Activated CD8-positive, alpha-beta memory T cell treated with anti-CD3 and anti-CD28 coated beads, Interleukin-2, amount 50 U/mL, for 48 hours (primary cell): ENCODE measurements around the gene JADE3.

Experiments
- DNase-seq: peaks from one replicate; pipeline ENCODE4 v3.0.0-alpha.2; 2020

JADE3 gene

DNA sequence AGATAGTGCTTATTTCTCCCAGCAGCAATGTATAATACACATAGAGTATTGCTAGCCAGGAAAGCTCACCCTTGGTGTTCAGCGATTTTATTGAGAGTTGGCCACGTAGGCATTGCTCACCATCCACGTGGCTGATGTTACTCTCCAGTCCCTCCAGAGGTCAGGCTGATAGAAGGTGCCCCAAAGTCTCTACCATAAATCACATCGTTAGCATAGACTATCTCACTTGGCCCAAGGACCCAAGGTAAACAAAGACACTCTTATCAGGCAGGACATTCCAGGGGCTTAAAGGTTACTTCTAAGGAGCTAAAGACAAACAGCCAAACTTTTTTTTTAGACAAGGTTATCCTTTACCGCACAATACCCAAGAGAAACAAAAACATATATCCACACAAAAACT lies 135.8 kb downstream of the JADE3 start:
- DNase-seq: no peak

DNA sequence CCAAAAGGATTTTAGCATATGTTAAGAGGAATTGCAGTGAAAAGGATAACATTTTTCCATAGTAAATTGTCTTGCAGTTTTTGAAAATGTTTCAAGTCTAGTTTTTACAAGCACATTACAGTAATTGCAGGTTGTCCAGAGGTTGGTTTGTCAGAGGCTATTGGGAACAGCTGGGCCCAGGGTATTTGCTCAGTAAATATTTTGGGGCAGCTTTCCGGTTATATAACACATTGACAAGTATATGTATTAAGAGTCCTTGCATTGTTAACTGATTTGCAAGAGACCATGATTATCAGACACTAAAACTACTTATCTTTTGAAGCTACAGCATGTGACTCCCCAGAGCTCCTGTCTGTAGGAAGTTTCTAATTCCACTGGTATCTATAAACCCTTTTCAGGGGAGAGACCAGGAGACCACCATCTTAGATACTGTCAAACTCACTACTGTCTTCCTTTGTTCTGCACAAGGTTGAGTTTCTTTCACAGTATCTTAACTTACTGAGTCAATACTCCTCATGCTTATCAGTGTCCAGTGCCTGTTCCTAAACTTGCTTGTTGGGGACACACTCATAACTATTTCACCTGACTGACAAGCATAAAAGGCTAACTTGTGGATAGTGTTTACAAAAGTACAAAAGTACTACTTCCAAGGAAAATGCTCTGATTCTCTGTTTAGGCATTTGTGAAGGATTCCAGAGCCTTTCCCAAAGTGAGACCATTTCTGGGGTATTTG lies 147.1 kb downstream of the JADE3 start:
- DNase-seq: no peak

DNA sequence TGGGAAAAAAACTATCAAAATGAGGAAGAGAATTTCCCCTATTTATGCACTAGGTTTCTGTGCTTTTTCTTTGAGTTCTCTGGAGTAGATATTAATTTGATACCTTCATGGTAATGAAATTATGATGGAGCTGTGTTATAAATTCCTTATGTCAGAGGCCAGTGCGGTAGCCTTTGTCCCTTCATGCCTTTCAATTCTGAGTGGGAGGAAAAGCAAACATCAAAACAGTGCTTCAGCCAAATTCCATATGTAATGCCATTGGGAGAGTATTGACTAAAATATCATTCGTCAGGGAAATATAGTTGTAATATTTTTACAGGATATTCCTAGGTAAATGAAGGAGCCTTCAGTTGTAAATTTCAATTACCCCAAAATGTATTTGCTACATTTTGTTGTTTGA lies 148.5 kb downstream of the JADE3 start:
- DNase-seq: no peak

DNA sequence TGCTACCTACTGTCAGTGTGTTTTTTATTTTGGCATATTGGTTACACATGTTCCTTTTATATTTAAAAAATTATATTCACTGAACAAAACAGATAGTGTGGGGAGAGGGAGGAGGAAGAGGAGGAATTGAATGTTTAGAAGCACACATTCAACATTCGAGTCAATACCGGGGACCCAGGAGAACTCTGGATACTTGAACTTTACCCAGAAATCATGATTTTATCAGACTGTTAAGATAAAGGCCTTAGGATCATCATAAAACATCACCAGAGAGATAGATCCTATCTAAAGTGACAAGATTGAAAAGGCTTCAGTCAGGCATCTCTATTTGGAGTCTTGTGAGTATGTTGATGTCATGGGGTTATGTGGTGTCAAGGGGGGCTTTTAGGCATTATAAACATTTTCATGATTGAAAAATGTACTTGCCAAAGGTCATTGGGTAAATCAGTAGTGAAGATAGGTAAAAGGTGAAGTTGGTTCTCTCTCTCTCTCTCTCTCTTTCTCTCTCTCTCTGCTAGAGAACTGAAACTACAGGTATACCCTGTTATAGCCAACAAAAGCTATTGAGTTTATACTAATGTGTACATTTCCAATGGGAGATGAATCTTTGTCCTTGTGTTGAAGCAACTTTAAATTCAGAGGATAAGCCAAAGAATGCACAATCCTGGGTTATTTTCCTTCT lies 149.2 kb downstream of the JADE3 start:
- no peak for DNase-seq

DNA sequence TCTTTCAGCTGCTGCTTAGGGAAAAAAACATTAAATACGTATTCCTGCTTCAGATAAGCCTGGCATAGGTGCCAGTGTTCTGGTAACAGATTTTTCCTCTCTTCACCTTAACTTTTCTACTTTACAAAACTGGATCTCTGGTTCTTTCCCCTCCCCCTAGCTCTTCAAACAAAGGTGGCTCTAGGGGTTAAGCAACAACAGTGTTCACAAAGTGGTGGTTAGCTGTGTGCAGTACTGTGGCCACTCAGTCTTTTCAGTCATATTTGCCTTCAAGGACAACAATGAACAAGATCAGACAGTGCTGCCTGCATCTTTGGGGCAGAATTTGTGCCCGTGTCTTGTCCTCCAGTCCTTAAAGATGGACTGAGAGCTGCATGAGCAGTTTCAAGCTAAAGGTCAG lies 151.0 kb downstream of the JADE3 start:
- DNase-seq: no peak

DNA sequence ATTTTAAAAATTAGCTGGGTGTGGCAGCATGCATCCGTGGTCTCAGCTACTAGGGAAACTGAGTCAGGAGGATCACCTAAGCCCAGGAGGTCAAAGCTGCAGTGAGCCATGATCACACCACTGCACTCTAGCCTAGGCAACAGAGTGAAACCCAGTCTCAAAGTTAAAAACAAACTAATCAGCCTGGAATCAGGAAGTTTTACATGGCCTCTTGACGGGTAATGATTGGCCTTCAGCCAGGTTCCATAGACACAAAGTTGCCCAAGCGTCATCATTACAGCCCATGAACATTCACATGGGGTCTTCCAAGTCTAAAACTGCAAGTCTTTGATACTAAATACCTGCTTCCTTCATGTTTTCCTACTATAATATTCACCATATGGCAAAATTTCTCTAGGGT lies 156.0 kb downstream of the JADE3 start:
- no peak for DNase-seq

DNA sequence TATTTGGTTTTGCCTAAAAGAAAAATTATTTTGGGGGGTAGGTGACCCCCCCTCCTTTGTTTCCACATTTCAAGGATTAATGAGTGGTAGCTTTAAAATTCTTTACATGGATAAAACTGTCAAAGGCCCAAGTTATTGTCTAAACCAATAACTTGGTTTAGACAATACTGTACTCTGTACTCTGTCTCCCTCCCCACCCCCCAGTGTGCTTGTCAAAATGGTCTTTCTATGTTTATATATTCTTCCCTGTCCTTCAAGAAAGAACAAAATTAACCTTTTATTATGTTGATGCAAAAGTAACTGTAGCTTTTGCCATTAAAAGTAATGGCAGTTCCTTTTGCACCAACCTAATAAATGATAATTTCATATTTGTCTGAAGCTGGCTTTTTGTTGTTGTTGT lies 156.5 kb downstream of the JADE3 start:
- no peak for DNase-seq

DNA sequence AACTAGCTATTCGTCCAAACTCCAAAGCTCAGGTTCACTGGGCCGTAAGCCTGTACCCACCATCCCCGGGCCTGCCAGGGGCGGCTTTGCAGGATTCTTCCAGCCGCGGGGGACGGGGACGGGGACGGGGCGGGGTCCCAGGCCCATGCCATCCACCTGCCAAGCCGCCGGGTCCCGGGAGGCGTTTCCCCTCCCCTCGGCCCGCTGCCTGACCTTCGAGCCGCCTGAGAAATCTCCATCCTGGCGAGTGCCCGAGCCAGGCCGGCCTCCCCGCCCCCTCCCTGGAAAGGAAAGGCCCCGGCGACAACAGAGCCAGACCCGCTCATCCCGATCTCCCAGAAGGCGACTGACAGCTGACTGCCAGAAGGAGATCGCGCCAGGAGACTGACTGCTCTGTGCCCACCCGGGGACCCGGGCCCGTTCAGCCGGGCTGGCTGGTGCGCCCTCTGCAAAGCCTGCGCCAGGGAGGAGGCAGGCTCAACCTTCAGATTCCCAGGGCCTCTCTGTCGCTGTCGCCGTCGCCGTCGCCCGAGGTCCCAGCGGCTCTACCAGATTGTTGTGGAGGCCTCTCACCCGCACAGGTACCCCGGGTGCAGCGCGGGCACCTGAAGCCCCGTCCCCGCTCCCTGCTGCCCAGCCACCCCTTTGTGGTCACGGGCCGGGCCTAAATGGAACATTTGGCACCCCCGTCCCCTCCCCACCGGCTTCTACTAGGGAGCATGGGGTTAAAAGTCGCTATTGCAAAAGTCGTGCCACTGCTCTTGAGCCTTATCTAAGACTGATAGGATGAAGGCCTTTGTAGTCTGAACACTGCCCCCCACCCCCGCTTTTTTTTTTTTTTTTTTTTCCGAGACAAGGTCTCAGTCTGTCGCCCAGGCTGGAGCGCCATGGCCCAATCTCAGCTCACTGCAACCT lies 166.2 kb downstream of the JADE3 start, which contains the start of gene RGN:
TSS of gene RGN (plus strand) at position 315 of the 915 bp plus-strand sequence. CDS start 2,702 bp downstream, outside the sequence.
- no peak for DNase-seq

DNA sequence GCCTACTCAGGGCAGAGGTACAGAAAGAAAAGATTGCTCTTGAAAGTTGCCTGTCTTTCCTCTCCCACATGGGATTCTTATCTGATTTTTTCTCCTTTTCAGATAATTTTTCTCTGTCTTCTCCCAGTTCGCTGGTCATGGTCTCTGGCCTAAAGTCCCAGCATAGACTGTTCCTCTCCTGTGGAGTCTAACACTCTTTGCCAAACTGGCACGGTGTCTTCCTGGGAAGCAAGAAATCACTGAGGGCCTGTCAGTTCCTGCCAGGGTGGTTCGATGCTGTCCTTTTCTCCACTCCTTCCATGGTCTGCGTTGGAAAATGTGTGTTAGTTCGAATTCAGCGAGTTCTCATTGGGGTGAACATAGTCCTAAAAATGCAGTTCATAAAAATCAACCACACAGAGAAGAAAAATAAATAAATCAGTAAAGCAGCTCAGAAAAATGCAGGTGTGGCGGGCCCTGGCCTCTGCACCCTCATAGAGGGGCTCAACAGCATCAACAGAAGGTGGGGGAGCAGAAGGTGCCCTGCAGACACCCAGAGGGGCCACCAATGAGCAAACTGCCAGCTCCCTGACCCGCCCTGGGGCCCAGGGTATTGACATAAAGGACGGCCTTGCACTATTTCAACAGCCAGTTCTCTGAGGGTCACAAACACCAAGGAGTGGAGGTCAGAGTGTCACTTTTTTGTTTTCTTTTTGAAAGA lies 168.1 kb downstream of the JADE3 start:
- DNase-seq: no peak

DNA sequence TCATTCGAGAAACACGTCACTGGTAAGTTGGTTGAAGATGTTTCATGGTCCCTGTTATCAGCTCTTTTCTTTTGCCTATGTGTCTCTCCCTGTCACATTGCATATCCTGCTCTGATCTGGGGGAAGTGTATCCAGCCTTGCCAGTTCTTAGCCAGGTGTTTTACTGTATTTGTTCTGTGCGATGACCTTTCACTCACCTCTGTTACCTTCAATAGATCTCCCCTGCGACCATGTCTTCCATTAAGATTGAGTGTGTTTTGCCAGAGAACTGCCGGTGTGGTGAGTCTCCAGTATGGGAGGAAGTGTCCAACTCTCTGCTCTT lies 168.7 kb downstream of the JADE3 start:
- no peak for DNase-seq

DNA sequence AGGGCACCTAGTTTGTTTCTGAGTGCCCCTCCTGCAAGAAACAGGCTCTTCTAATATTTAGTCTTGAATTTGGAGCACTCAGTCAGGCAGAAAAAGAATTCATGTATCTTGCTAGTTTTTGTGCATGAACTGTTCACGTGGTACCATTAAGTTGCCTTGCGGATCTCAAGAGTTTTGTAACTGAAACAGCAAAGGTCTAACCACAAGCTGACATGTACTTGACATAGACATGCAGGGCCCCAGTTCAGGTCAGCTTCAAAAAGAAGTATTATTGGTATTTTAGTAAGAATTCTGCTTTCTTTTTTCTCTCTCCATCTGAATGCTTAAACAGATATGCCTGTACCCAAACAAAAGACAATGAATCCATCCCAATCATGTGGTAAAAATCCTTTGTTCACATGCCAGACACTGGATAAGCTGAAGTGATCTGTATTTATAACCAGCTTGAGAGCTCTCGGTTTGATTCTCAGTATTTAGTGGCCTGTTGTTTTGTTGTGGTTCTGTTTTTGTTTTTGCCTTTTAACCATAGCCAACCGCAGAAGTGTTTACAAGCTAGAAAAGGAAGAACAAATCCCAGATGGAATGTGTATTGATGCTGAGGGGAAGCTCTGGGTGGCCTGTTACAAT lies 179.0 kb downstream of the JADE3 start:
- DNase-seq: no peak

DNA sequence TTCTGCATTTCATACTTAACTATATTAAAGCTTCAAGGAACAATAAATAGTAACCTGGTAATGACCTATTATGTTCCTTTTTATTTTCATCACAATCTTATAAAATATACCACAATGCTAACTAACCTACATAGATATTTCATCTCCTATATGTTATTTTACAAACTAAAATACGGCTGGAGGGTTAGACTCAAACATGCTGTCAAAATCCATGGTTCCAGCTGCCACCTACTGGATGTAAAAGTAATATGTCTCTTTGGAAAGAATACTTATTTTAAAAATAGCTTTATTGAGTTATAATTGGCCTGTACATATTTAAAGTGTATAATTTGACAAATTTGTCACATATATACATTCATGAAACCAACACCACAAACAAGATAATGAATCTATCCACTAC lies 181.0 kb downstream of the JADE3 start:
- no peak for DNase-seq

DNA sequence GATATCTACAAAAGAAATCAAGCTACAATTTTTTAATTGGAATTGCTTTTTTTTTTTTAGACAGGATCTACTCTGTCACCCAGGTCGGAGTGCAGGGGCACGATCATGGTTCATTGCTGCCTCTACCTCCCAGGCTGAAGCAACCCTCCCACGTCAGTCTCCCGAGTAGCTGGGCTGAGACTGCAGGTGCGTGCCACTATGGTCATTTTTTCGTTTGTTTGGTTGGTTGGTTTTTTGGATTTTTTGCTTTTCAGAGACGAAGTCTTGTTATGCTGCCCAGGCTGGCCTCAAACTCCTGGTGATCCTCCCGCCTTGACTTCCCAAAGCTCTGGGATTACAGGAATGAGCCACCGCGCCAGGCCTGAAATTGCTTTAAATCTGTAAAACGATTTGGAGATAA lies 181.6 kb downstream of the JADE3 start:
- no peak for DNase-seq

DNA sequence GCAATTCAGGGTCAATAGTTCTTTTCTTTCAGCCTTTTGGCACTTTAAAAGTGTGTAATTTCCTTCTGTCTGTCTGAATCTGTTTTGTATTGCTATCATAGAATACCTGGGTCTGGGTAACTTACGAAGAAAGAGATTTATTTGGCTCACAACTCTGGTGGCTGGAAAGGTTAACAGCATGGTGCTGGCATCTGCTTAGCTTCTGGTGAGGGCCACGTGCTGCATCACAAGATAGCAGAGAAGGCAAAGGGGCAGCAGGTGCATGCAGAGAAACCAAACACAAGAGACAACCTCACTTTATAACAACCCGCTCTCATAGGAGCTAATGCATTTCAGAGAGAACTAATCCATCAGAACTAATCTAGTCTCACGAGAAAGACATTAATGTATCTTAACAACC lies 184.8 kb downstream of the JADE3 start:
- DNase-seq: no peak

DNA sequence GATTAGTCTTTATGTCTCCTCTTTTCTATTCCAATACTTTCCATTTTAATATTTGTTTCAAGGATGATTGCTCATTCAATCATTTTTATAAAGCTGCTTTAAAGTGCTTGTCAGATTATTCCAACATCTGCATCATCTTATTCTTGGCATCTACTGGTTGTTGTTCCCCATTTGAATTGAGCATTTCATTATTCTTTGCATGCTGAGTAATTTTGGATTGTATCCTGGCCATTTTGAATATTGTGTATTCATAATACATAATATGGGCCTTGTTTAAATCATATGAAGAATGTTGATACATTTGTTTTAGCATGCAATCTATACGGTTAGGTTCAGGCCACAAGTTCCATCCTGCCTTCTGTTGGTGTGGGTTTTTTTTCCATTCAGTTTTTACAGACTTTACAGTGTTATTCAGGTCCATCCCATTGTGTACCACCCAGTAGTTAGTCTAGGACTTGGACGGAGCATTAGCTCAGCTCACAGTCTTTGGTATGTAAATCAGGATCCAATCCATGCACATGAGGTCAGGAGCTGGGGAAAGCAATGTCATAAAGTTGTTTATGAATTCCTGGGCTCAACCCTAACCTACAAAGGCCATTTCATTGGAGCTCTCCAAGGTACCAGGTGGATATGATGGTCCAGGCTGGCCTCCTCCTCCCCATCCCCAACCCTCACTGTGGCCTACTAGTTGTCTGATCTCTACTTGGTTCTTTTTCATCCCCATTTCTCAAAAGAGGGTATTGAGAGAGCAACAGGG lies 186.3 kb downstream of the JADE3 start:
- no peak for DNase-seq

DNA sequence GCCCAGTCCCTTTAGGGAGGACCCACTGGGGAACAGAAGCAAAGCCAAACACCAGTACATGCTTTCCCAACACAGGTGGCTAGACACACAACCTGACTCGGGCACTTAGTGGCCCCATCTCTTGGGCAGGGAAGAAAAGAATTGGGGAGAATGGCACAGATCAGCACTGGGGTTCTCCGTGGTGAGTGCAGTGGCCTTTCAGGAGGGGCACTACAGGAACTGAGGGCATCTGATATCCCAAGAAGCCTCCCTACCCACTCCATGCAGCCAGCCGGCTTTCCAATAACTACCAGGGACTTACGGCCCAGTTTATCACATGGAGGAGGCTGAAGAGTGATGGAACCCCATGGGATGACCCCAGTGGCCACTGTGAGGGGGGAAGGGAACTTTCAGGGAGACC lies 189.0 kb downstream of the JADE3 start:
- DNase-seq: no peak
